HL-60 (cell line): ENCODE measurements around the gene AIMP2.
A peak's percentile ranks its signal among the peaks of the same experiment; 100 is the strongest.
"Not testable (repeated sequence)": the region's sequence is repeated elsewhere in the genome, so short reads cannot be mapped to it uniquely, and the experiment has no call there.

Experiments used
- DNase-seq, 2 experiments: peaks; one replicate each; pipeline ENCODE4 v3.0.0-alpha.2; 2010 to 2020; ENCODE audit warnings: low read depth in 1 of 2, low spot score in 1 of 2
- H3K27ac ChIP-seq: fragments of 250-450 bp; sonication (Bioruptor Pico); replicated peaks from 2 replicates; pipeline ENCODE4 v1.5.1; 2020; ENCODE audit warnings: mild to moderate bottlenecking, moderate library complexity
- H3K27me3 ChIP-seq: fragments of 250-450 bp; sonication (Bioruptor Pico); 2 replicates; pipeline ENCODE4 v1.5.1; 2021; ENCODE audit warnings: mild to moderate bottlenecking, moderate library complexity; ENCODE audit not compliant: insufficient read depth, poor library complexity, severe bottlenecking
- H3K4me3 ChIP-seq: replicated peaks from 2 replicates; pipeline ENCODE4 v1.5.1; 2011; ENCODE audit warnings: mild to moderate bottlenecking, control low read depth, low read length; ENCODE audit not compliant: insufficient read depth
- CTCF ChIP-seq: IDR thresholded peaks from one replicate; pipeline ENCODE4 v1.5.1; 2011; ENCODE audit warnings: low read length, control low read depth, inconsistent platforms; ENCODE audit not compliant: insufficient read depth
- GABPA ChIP-seq: IDR thresholded peaks from 2 replicates; pipeline ENCODE4 v1.6.1; 2012; ENCODE audit warnings: low read depth
- POLR2AphosphoS5 ChIP-seq: IDR thresholded peaks from 2 replicates; pipeline ENCODE4 v1.6.1; 2012; ENCODE audit warnings: low read depth
- REST ChIP-seq: IDR thresholded peaks from 2 replicates; pipeline ENCODE4 v1.6.1; 2012; ENCODE audit warnings: low read depth; ENCODE audit not compliant: insufficient replicate concordance
- SPI1 ChIP-seq: IDR thresholded peaks from 2 replicates; pipeline ENCODE4 v1.6.1; 2012; ENCODE audit warnings: low read depth, mild to moderate bottlenecking, borderline replicate concordance

Gene AIMP2

GRCh38 chr7:6049780-6050179 is 40.7 kb downstream of the AIMP2 start:
- DNase-seq = no peak
- no peaks in the 10 kb centered on the region for H3K27me3 ChIP-seq
- no peak overlapping the region for H3K4me3 ChIP-seq
- H3K27ac ChIP-seq = no peak overlapping the region
- TF ChIP-seq SPI1 (no peak), CTCF (no peak), REST (no peak), GABPA (no peak), POLR2AphosphoS5 (no peak)

- DNase-seq, H3K4me3 ChIP-seq, H3K27ac ChIP-seq, H3K27me3 ChIP-seq: not testable (repeated sequence)
Observed at GRCh38 chr7:6051185-6051584, 42.1 kb downstream of the AIMP2 start.

- DNase-seq = no peak
- Histone ChIP-seq H3K27ac (no peak overlapping the region), H3K27me3 (no peaks in the 10 kb centered on the region), H3K4me3 (no peak overlapping the region)
- TF ChIP-seq SPI1 (no peak), REST (no peak), GABPA (no peak), CTCF (no peak), POLR2AphosphoS5 (no peak)
Observed at GRCh38 chr7:6056616-6057015, 47.5 kb downstream of the AIMP2 start.

- no peaks in the 10 kb centered on the region for H3K27me3 ChIP-seq
- peak overlapping the region; percentile 88 for H3K4me3 ChIP-seq
- DNase-seq = no peak
- no peak for TF ChIP-seq POLR2AphosphoS5
- TF ChIP-seq REST = no peak
- no peak for TF ChIP-seq CTCF
- TF ChIP-seq SPI1 = no peak
- no peak for TF ChIP-seq GABPA
- no peak overlapping the region for H3K27ac ChIP-seq
Observed at GRCh38 chr7:6057316-6058129, 48.5 kb downstream of the AIMP2 start.

GRCh38 chr7:6059941-6060340 is 50.9 kb downstream of the AIMP2 start:
- H3K27ac ChIP-seq, H3K27me3 ChIP-seq, H3K4me3 ChIP-seq, DNase-seq: not testable (repeated sequence)
